HG03139 (cell line): ENCODE results near the gene HOXB1.
A peak's percentile ranks its signal among the peaks of the same experiment; 100 is the strongest.
"Not testable (repeated sequence)": the region's sequence is repeated elsewhere in the genome, so short reads cannot be mapped to it uniquely, and the experiment has no call there.

Experiments used
- ATAC-seq: cut with Tn5 transposase; IDR thresholded peaks from one replicate; pipeline ENCODE4 v1.9.1; 2021; ENCODE audit not compliant: unreplicated experiment

HOXB1 gene

GRCh38 chr17:48523010-48523409 lies 7.8 kb downstream of the HOXB1 start:
- no peak for ATAC-seq

GRCh38 chr17:48522031-48522653 lies 8.7 kb downstream of the HOXB1 start:
- no peak for ATAC-seq

GRCh38 chr17:48520631-48521079 lies 10.2 kb downstream of the HOXB1 start:
- ATAC-seq: no peak

GRCh38 chr17:48519427-48519826 lies 11.4 kb downstream of the HOXB1 start:
- no peak for ATAC-seq

DNA sequence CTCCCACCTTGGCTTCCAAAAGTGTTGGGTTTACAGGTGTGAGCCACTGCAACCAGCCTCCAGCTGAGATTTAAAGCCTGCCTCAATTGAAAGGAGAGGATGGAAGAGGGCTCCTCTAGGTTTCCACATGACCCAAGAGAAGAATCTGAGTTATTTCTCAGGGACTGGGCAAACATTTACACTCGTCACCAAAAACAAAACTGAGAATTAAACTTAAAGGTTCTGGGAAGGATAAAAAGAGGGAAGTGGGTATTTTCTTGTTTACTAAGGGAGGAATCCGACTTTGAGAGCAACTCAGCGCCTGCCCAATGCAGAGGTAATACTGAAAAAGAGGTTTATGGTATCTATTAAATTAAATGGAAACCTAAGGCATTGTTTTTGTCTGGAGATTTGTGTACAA lies 13.3 kb downstream of the HOXB1 start:
- ATAC-seq: no peak

GRCh38 chr17:48515925-48516900 lies 14.6 kb downstream of the HOXB1 start:
- ATAC-seq: no peak

- no peak for ATAC-seq
These were observed 16.3 kb downstream of the HOXB1 start for GRCh38 chr17:48514477-48514876.

DNA sequence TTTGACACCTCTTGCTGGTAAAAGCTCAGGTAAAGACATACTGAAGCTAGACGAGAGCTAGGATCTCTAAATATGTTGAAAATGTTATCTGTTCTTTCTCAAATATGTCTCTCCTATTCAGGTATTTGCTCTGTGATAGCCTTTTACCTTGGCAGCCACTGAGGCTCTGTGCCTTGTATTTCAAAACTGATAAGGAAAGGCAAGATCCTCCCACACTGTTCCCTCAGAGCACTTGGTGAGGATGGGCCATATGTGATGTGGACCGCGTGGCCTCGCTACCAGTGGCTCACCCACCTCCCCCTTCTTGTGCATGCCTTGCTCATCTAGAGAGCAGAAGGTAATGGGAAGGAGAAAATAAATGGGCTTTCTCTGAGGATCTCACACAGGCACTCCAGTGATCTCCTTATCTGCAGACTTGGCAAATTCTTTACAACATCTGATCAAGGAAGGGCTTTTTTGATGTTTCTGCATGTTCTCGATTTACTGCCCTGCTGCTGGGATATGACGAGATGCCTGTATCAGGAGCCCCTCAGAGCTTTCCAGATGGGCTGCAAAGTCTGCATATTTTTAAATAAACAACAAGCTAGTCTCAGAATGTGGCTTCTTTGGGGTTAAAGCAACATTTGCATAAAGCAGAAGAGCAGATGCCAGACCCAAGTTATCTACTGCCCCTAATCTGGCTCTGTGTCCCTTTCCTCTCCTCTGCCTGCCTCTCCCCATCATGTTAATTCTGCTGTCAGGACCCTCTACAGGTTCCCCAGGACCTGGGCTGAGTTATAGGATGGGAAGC lies 16.9 kb downstream of the HOXB1 start:
- ATAC-seq: no peak

DNA sequence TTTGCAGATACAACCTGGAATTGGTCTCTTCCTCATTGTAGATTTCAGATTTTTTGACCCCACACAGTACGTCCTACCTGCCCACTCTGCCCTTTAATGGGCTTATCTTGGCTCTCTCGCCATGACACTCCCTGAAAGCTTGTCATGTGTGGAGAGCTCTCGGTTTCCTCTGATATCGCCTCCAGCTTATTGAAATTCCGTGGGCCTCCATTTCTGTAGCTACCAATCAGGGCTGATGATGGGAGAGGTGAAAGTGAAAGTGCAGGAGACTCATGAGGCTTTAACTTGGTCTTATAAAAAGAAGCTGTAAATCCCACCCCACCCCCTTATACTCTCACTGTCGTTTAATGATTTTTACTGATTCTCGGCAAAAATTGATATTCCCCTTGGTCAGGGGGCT lies 17.7 kb downstream of the HOXB1 start:
- ATAC-seq: no peak

DNA sequence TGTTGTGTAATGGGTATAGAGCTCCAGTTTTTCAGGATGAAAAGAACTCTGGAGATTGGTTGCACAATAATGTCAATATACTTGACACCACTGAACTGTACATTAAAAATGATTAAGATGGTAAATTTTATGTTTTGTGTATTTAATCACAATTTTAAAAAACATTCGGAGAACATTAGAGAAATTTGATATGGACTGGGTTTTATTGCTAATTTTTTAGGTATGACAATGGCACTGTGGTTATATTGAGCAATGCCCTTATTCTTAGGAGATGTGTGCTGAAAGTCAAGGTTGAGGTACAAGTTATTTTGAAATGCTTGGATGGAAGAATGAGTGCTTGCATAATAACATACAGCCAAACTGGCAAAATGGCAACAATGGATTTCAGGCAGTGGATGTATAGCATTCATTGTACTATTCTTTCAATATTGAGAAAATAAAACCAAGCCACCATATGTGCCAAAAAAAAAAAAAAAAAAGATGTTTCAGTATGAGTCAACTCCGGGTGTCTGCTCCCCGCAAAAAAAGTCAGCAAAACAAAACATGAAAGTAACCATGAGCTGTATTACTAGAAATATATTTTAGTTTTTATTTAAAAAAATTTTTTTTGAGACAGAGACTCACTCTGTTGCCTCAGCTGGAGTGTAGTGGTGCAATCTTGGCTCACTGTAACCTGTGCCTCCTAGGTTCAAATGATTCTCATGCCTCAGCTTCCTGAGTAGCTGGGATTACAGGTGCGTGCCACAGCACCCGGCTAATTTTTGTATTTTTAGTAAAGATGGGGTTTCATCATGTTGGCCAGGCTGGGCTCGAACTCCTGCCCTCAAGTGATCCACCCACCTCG lies 19.8 kb downstream of the HOXB1 start:
- no peak for ATAC-seq

DNA sequence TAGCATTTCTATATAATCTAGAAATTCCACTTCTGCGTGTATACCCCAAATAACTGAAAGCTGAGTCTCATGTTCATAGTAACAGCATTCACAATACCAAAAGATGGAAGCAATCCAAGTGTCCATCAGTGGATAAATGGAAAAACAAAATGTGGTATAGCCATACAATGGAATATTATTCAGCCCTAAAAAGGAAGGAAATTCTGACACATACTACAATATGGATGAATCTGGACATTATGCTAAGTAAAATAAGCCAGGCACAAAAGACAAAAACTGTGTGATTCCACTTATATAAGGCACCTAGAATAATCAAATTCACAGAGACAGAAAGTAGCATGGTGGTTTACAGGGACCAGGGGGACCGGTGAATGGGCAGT lies 20.4 kb downstream of the HOXB1 start:
- no peak for ATAC-seq

DNA sequence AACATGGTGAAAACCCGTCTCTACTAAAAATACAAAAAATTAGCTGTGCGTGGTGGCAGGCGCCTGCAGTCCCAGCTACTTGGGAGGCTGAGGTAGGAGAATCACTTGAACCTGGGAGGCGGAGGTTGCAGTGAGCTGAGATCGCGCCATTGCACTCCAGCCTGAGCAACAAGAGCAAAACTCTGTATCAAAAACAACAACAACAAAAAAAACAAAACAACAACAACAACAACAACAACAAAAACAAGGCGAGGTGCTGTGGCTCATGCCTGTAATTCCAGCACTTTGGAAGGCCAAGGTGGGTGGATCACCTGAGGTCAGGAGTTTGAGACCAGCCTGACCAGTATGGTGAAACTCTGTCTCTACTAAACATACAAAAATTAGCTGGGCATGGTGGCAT lies 21.1 kb downstream of the HOXB1 start:
- not testable (repeated sequence) for ATAC-seq

GRCh38 chr17:48506246-48506645 lies 24.6 kb downstream of the HOXB1 start:
- ATAC-seq: no peak

GRCh38 chr17:48505788-48506187 lies 25.0 kb downstream of the HOXB1 start:
- ATAC-seq: peak; percentile 84

DNA sequence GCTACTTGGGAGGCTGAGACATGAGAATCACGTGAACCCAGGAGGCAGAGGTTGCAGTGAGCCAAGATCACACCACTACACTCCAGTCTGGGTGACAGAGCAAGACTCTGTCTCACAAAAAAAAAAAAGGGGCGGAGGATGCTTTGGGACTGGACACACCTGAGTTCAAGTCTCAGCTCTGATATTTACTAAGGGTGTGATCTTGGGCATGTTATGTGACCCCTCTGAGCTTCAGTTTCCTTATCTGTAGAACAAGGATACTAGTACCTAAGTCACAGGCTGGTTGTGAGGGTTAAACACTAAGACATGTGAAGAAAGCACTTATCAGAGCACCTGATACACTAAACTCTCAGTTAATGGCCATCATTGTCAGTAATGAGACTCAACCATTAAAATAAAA lies 25.9 kb downstream of the HOXB1 start:
- ATAC-seq: no peak

- no peak for ATAC-seq
These were observed 27.1 kb downstream of the HOXB1 start for GRCh38 chr17:48503747-48504146.

GRCh38 chr17:48502901-48503300 lies 27.9 kb downstream of the HOXB1 start:
- no peak for ATAC-seq

- ATAC-seq: no peak
These were observed 28.5 kb downstream of the HOXB1 start for GRCh38 chr17:48502312-48502711.

DNA sequence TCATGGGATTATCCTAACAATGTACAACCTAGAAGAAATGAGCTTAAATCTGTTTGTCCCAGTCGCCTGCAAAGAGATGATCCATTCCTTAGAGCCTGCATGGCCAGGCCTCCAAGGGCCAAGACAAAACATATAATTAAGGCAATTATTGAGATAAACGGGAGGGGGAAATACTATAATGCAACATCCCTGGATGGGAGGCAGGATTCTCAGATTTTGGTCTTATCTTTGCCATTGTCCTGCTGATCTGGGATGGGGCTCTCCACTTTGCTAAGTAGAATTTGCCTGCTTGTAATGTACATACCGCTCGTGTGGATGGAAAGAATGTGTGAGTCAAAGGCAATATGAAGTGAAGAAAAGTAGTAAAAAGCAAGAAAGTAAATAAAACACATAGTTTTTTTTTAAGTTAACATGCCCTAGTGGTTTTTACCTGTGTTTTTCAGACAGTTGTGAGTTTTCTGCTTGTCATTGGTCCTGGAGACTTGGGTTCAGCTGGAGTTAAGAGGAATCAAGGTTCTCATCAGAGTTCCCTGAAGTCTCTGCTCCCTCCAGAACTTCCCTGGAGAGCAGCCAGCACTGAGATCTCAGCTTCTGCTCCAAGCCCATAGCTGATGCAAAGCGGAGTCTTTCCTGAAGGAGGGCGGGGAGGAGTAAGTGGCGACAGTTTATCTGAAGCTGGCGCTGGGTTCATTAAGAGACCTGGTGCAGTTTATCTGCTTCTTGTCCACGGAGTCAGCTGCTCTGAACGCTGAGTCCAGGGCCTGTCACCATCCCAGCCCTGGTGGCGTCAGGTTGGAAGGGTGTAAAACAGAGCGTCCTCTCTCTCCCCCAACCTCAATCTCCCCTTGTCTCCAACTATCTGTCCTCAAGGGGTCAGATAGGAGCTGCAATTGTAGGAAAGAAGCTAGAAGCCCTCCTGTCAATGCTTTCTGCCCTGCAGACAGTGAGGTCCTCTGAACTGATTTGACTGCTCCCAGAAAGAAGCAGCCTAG lies 30.1 kb downstream of the HOXB1 start:
- no peak for ATAC-seq
